MCF 10A (cell line): Measurements from ENCODE around the gene CGNL1. TPM values are rescaled to one million over a fixed set of nuclear protein-coding genes. Genes with fewer than 3 reads are reported as not detected.

Experiments
- BruUV-seq: library from RNA; stranded (reverse); fragments of 400-500 nt; replicated peaks from 2 replicates; lab custom pipeline; 2021; lab: Mats Ljungman, UMichigan
- CTCF ChIA-PET: fragments of 300-600 bp; sonication (Branson Sonifier 250); formaldehyde crosslinking; extraction: SDS; loops from one replicate; lab custom pipeline; 2021; ENCODE audit warnings: antibody characterized with exemption, inconsistent platforms; lab: Yijun Ruan, JAX
- POLR2A ChIA-PET: fragments of 300-600, 350-650 bp; sonication (Branson Sonifier 250); formaldehyde crosslinking; extraction: SDS; loops from one replicate; lab custom pipeline; 2020; ENCODE audit warnings: antibody characterized with exemption, inconsistent platforms; lab: Yijun Ruan, JAX
- DNase-seq: peaks from one replicate; pipeline ENCODE4 v3.0.0-alpha.2; 2018; ENCODE audit not compliant: unreplicated experiment
- H3K27ac Mint-ChIP-seq: one replicate; pipeline ENCODE4 v1.8.0; 2022; ENCODE audit warnings: mild to moderate bottlenecking, low read depth, mixed read lengths; ENCODE audit not compliant: unreplicated experiment
- H3K27me3 Mint-ChIP-seq: one replicate; pipeline ENCODE4 v1.8.0; 2022; ENCODE audit warnings: mixed read lengths; ENCODE audit not compliant: insufficient read depth, unreplicated experiment
- H3K36me3 Mint-ChIP-seq: one replicate; pipeline ENCODE4 v1.8.0; 2022; ENCODE audit warnings: mild to moderate bottlenecking, moderate library complexity, mixed read lengths; ENCODE audit not compliant: insufficient read depth, unreplicated experiment
- H3K4me1 Mint-ChIP-seq: one replicate; pipeline ENCODE4 v1.8.0; 2022; ENCODE audit warnings: mixed read lengths; ENCODE audit not compliant: insufficient read depth, unreplicated experiment
- H3K4me3 Mint-ChIP-seq: one replicate; pipeline ENCODE4 v1.8.0; 2022; ENCODE audit warnings: mild to moderate bottlenecking, moderate library complexity, mixed read lengths; ENCODE audit not compliant: unreplicated experiment
- H3K9me3 Mint-ChIP-seq: one replicate; pipeline ENCODE4 v1.8.0; 2022; ENCODE audit warnings: mixed read lengths; ENCODE audit not compliant: unreplicated experiment
- CTCF ChIP-seq: fragments of 200-600 bp; IDR thresholded peaks from one replicate; pipeline ENCODE4 v1.8.0; 2022; ENCODE audit warnings: antibody characterized with exemption, mild to moderate bottlenecking; ENCODE audit not compliant: unreplicated experiment
- intact Hi-C: fragments of 100-400 bp; cut with micrococcal nuclease; formaldehyde crosslinking; loops from 2 replicates; pipeline ENCODE4 v1.14.1; 2022
- total RNA-seq: library from RNA; stranded (reverse); gene quantifications from 2 replicates; pipeline ENCODE4 v1.2.3, GENCODE V29; 2022

Gene CGNL1
- total RNA-seq, 1 experiment from 2014 or later: 0.05 TPM

- TF ChIP-seq CTCF: no peak
- Mint-ChIP-seq H3K9me3 (no peaks in the 10 kb centered on the region), H3K4me3 (no peak overlapping the region), H3K27me3 (no peaks in the 10 kb centered on the region), H3K36me3 (no peaks in the 10 kb centered on the region), H3K4me1 (no peaks in the 10 kb centered on the region), H3K27ac (no peak overlapping the region)
- CTCF ChIA-PET: interaction anchor here (0.7 kb wide), 1 partner anchor 99 kb away, joined by 4 read pairs; no protein-coding TSS in a partner anchor
- intact Hi-C loops: no loop called here
- BruUV-seq: no TSS peak
- POLR2A ChIA-PET: no interaction called here
- DNase-seq: no peak
Observed at GRCh38 chr15:57460208-57460816, 84.0 kb downstream of the CGNL1 start.

DNA sequence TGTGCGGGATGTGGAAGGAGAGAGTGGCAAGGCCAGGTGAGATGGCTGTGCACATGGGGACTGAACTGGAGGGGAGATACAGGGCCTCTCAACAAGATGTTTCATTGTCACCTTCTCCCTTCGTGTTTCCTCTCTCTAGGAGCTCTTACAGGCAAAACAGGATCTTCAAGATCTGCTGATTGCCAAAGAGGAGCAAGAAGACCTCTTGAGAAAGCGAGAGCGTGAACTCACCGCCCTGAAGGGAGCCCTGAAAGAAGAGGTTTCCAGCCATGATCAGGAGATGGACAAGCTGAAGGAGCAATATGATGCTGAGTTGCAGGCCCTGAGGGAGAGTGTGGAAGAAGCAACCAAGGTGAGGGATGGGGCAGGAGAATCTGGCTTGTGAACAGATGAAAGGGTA is 85.2 kb downstream of the CGNL1 start:
- H3K27ac Mint-ChIP-seq: no peak overlapping the region
- H3K4me3 Mint-ChIP-seq: no peak overlapping the region
- POLR2A ChIA-PET: no interaction called here
- CTCF ChIA-PET: interaction anchor here (0.8 kb wide), 1 partner anchor 66 kb away, joined by 3 read pairs; no protein-coding TSS in a partner anchor
- no TSS peak for BruUV-seq
- no peak for TF ChIP-seq CTCF
- peaks cover 6% of the 10 kb centered on the region for H3K27me3 Mint-ChIP-seq
- DNase-seq: no peak
- intact Hi-C loops: no loop called here
- H3K4me1 Mint-ChIP-seq: no peaks in the 10 kb centered on the region
- H3K36me3 Mint-ChIP-seq: no peaks in the 10 kb centered on the region
- no peaks in the 10 kb centered on the region for H3K9me3 Mint-ChIP-seq

- ChIA-PET POLR2A (interaction anchor here (0.6 kb wide), 1 partner anchor 593 kb away, joined by 3 read pairs; no protein-coding TSS in a partner anchor), CTCF (no interaction called here)
- Mint-ChIP-seq H3K27me3 (peaks cover 15% of the 10 kb centered on the region), H3K4me1 (no peaks in the 10 kb centered on the region), H3K9me3 (no peaks in the 10 kb centered on the region), H3K4me3 (no peak overlapping the region), H3K36me3 (no peaks in the 10 kb centered on the region), H3K27ac (no peak overlapping the region)
- no peak for TF ChIP-seq CTCF
- intact Hi-C loops: loop anchor here (2.0 kb wide), 1 partner anchor 122 kb away; no protein-coding TSS in a partner anchor
- no TSS peak for BruUV-seq
- DNase-seq: no peak
Observed at GRCh38 chr15:57462381-57462780, 86.1 kb downstream of the CGNL1 start.

- Mint-ChIP-seq H3K4me1 (no peaks in the 10 kb centered on the region), H3K27ac (no peak overlapping the region), H3K27me3 (peaks cover 21% of the 10 kb centered on the region), H3K9me3 (no peaks in the 10 kb centered on the region), H3K4me3 (no peak overlapping the region), H3K36me3 (no peaks in the 10 kb centered on the region)
- intact Hi-C loops: loop anchor here (2.0 kb wide), 1 partner anchor 123 kb away; no protein-coding TSS in a partner anchor
- ChIA-PET POLR2A (no interaction called here), CTCF (no interaction called here)
- BruUV-seq: no TSS peak
- DNase-seq: no peak
- TF ChIP-seq CTCF: no peak
Observed at GRCh38 chr15:57463360-57463759, 87.1 kb downstream of the CGNL1 start.
